ENCODE measurements around the gene HSP90B1.

DNA sequence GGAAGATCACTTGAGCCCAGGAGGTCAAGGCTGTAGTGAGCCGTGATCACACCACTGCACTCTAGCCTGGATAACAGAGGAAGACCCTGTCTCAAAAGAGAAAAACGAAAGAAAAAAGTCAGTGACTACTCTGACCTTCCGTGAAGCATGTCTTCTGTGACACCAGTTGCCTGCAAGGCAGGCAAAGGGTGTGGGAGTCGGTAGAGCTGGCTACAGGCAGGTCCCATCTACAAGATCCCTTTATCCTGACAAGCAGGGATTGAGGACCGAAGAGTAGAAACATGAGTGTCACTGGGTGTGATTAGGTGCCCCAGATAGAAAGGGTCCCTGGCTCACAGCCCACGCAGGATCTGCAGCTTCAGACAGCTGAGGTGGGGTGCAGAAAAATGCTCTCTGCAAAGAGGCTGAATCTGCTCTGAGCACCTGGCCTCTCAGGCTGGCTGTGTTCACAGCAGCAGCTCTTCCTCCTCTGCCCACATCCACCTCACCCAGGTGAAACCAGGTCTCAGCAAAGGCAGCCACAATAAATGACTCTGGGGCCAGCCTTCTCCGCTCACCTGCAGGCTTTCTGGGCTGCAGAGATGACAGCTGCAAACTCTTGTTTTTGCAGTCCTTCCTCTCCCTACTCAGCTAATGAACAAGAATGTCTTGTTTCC is 28.6 kb upstream of the HSP90B1 start:
- TF ChIP-seq, protein P1, sequence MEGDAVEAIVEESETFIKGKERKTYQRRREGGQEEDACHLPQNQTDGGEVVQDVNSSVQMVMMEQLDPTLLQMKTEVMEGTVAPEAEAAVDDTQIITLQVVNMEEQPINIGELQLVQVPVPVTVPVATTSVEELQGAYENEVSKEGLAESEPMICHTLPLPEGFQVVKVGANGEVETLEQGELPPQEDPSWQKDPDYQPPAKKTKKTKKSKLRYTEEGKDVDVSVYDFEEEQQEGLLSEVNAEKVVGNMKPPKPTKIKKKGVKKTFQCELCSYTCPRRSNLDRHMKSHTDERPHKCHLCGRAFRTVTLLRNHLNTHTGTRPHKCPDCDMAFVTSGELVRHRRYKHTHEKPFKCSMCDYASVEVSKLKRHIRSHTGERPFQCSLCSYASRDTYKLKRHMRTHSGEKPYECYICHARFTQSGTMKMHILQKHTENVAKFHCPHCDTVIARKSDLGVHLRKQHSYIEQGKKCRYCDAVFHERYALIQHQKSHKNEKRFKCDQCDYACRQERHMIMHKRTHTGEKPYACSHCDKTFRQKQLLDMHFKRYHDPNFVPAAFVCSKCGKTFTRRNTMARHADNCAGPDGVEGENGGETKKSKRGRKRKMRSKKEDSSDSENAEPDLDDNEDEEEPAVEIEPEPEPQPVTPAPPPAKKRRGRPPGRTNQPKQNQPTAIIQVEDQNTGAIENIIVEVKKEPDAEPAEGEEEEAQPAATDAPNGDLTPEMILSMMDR (IDR thresholded peaks at IDR 0.05; ENCODE audit: low read depth, low read length, poor library complexity, severe bottlenecking), result no peak
- no peak for TF ChIP-seq EZH2phosphoT487 (IDR thresholded peaks at IDR 0.05; ENCODE audit: borderline replicate concordance, low read length)

Data from DOHH2 (cell line).